SW480 (cell line): ENCODE data around the gene RSPO4.
A peak's percentile ranks its signal among the peaks of the same experiment; 100 is the strongest.
"Not testable (repeated sequence)": the region's sequence is repeated elsewhere in the genome, so short reads cannot be mapped to it uniquely, and the experiment has no call there.

Source experiments
- DNase-seq: peaks from one replicate; pipeline ENCODE4 v3.0.0-alpha.2; 2016; ENCODE audit warnings: low spot score

RSPO4 gene

DNA sequence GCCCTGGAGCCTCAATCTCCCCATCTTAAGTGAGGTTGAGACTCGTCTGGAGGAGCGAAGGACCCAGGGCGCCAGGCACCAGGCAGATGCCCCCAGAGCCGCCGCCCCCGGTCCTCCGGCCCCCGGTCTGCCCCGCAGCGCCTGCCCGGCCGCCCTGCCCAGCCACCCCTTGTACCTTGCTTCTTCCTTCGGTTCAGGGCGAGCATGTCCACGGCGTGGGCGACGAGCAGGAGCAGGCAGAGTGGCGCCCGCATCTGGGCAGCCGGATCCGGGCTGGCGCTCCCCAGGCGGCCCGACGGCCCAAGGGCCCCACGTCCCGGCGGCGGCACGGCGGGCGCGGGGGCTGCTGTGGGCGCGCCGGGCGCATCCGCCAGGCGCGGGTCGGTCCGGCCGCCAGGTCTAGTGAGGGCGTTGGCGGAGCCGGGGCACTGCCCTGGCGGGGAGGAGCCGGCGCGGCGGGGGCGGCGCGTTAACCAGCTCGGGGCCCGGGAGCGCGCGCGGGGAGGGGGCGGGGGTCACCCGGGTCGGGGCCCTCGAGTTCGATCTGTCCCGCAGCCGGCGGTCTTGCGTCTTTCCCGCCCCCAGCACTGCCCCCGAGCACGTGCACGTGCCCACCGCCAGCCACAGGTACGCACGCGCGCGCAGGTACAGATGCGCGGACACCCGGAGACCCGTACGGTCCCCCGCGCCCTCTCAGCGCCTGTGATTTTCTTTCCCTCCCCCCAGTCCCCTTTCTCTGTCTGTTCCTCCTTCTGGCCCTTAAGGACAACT lies at the start of gene RSPO4:
RSPO4 (minus strand) TSS at position 401 of the 771 bp plus-strand sequence; CDS start at position 254, 147 bp downstream.
- no peak for DNase-seq

DNA sequence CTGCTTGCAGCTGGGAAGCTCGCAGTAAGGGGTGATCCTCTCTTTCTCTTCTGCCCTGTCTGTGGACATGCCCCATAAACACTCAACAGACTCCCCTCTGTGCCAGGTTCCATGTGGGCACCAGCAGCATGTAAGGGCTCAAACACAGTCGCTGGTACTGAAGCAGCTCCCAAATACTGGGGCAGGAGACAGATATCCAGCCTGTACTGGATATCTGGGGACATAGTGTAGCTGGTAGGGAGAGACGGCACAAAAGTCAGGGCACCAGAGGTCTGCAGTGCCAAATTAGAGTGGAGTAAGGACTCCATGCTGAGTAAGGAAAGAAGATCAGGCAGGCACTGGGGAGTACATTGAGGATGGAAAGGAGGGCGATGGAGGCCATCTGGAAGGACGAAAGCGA lies 48.3 kb upstream of the RSPO4 start:
- no peak for DNase-seq

DNA sequence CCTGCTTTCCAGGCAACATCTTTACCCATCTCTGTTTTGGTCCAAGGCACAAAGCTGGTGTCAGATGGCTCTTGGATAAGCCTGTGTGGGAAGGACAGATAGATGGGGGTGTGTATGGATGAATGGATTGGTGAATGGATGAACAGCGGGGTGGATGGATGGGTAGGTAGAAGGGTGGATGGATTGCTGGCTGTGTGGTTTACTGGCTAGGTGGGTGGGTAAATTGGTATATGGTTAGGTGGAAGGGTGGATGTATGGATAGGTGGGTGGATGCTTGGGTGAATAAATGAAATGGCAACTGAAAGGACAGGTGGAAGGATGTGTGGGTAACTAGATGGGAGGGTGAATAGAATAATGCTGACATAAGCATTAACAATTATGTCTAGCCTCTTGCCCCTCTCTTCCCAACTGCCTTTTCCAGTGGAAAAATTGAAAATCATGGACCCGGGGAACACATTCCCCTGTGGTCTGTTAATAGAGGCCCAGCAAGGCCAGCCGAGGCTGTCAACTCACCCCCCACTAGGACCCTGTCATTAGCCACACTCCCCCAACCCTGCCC lies 43.8 kb upstream of the RSPO4 start:
- no peak for DNase-seq

DNA sequence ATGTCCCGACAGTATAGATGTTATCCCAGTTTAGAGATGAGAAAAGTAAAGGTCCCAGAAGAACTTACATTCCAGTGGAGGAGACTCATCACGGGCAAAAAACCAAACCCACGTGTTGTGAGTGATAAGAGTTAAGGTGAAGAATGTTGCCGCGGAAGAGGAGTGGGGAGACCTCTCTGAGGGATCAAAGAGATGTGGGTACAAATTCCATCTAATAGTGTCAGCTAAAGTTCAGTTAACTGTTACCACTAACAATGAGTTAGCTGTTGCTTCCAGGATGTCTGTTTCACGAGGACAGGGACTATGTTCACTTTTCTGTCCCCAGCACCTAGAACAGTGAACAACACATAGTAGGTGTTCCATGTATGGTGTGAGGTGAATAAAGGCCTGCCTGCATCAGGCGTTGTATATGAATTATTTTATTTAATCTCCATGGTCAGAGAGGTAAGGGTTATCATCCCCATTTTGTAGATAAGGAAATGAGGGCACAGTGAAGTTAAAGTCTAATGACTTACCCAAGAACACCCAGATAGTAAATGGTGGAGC lies 39.8 kb upstream of the RSPO4 start:
- DNase-seq, result peak; percentile 86

DNA sequence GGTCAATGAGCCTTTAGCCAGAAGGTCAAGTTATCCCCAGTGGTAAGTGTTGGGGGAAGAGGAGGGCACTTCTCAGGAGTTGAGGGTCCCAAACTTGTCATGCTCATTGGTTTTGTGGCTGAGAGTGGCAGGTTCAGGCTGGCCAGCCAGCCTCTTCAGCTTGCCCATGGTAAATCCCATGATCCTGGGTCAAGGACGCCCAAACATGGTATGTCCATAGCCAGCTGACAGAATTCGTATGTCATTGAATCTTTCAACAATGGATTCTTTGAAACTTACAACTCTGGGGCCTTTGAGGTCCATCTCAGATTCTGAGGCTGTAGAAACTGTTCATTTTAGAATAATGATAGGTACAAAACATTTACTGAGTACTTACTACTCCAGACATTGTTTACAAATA lies 36.1 kb upstream of the RSPO4 start:
- no peak for DNase-seq

DNA sequence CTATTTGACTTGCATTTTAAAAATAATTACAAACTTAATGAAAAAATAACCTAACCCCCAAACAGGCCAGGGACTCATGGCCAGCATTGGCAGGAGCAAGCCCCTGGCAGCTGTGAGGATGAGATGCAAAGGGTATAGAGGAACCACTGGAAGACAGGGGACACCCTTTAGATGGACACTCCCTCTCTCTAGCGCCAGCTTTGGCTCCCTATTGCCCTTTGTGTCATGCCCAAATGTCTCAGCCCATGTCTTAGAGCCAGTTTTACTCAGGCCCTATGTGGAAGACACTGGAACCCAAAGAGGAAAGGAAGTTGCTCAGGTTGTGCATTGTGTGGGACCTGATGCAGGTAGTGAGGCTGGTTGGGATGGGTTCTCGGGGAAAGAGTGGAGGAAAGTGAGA lies 34.9 kb upstream of the RSPO4 start:
- no peak for DNase-seq

DNA sequence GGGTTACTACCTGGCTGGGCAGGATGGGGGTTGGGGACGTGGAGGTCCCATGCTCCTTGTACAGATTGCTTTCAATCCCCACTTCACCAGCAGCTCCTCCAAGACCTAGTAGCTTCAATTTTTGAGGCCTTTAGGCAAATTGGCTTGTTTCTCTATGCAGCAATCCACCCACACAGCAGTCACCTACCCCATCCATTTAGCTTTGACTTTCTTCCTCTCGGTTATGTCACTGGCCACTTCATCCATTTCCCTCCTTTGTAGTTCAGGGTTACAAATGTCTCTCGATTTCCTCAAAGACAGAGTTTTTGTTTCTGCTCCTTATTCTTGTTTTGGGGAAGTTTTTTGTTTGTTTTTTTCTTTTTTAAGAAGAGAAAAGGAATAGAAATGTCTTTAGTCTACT lies 33.4 kb upstream of the RSPO4 start:
- no peak for DNase-seq

DNA sequence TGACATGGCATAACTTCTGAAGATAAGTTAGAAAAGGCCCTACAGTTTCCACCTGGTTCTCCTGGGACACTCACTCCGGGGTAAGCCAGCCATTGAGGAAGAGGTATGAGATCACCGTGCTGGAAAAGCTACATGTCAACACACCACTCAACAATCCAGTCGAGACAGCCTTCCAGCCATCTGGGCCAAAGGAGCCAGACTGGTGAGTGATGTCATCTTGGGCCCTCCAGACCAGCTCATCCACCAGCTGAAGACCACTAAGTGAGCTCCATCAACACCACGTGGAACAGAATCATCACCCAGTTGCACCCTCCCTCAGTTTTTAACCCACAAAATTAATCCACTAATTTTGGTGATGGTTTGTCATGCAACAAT lies 32.3 kb upstream of the RSPO4 start:
- no peak for DNase-seq

DNA sequence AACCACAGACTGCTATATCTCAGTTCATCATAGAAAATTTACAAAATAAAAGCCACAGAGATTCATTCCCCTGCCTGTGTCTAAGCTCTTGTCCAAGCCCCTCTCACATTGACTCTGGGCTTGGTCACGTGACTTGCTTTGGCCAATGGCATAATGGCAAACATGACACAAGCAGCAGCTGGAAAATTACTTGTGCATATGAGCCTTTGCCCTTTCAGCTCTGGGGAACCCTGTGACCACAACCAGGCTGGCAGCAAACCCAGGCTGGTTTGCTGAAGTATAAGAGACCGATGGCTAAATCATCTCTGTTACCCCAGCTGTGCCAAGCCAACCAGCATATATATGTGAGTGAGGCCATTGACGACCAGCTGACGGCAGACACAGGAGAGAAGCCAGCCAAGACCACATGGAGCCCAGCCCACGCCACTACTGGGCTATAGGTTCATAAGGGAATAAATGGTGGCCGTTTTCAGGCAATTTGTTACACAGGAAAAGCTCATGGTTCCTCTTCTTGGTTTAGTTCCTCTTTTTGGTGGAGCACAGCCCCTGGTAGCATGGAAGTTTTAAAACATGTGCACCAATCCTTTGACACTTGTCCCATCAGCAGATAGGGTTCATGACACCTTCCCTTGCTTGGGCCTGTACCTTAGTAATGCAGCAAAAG lies 31.8 kb upstream of the RSPO4 start:
- DNase-seq, result peak; percentile 62

DNA sequence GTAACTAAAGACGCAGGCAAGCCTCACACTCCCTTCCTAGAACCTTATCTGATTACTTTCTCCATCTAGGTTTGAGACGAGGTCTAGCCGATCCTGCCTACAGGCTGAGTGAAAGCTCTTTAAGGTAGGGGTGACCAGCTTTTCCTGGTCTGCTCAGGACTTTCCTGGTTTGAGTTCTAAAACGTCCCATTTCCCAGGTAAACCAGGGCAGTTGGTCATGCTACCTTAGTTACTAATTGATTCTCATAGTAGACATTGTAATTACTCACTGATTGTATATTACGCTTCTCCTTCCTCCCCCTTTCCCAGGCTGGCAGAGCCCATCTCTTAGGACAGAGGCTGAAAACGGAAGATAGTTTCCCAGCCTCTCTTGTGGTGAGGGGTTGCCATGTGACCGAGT lies 27.9 kb upstream of the RSPO4 start:
- no peak for DNase-seq

DNA sequence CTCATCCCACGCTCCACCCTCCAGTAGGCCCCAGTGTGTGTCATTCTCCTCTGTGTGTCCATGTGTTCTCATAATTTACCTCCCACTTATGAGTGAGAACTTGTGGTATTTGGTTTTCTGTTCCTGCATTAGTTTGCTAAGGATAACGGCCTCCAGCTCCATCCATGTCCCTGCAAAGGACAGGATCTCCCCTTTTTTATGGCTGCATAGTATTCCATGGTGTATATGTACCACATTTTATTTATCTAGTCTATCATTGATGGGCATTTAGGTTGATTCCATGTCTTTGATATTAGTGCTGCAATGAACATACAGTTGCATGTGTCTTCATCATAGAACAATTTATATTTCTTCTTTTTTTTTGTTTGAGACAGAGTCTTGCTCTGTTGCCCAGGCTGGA lies 24.1 kb upstream of the RSPO4 start:
- not testable (repeated sequence) for DNase-seq

DNA sequence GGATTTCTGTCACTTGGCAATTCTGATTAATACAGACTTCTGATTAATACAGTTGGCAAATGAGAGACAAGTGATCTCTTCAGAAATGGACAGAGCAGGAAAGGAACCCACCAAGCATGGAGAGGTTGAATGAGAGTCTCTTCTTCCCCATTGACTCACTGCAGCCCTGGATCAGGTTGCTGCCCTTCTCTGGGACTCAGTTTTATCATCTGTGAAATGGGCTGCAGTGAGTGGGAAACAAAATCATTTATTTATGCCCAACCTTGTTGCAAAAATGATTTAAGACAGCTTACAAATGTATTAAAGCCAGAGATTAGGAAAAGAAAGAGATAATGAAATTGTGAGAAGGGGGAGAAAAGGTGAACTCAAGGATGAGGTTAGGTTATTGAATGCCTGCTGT lies 20.8 kb upstream of the RSPO4 start:
- DNase-seq, result no peak

DNA sequence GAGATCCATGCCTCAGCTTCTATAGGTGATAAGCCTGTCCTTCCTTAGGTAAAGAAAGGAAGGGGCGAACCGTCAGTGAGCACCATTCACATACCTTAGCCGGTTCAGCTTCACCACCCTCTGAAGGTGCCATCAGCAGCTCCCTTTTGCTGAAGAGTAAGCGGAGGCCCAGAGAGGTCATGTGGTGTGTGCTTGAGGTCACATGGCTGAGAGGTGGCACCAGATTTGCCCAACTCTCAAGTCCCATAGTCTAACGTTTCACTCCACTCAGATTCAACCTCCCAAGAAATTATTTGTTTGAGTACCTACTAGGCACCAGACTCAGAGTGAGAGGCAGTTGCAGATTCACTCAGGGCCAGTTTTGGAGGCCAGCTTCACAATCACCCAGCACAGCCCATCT lies 18.5 kb upstream of the RSPO4 start:
- no peak for DNase-seq

DNA sequence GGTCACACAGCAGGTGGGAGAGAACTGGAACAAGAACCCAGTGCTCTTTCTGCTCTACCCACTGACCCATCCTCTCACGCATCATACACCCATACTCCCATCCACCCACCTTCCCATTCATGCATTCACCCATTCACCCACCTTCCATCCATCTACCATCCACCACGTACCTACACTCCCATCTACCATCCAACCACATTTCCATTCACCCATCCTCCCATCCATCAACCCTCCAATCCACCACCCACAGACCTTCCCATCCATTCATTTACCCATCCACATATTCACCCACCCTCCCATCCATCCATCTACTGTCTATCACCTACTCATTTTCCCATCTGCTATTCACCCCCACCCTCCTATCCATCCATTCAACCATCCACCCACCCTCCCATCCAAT lies 17.2 kb upstream of the RSPO4 start:
- no peak for DNase-seq

DNA sequence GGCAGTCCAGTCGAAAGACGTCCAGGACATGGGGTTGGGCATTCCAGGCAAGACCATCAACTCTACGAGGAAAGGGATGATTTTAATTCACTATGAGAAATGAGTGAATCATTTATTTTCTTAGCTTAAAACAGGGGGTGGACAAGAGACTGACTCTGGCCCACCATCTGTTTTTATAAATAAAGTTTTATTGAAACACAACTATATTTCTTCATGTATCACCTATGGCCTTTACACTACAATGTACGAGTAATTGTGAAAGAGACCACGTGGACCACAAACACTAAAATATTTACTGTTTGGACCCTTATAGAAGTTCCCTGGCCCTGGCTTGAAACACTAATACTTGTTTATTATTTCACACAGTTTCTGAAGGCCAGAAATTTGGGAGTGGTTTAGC lies 15.6 kb upstream of the RSPO4 start:
- DNase-seq, result no peak

DNA sequence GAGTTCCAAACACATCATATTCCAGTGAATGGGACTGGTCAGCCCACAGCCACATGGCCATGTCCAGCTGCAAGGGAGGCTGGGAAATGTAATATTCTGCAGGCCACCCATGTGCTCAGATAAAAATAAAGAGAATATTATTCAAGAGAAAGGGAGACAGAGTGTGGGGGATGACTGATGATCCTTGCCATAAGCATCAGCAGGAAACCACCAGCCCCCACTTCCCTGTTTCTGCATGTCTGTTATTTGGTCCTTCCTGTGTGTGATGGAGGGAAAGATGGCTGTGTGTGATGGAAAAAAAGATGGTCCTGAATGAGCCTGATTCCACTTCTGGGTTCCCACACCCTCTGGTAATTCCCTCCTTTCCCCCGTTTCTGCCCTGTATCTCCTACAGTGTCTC lies 13.1 kb upstream of the RSPO4 start:
- DNase-seq, result no peak

DNA sequence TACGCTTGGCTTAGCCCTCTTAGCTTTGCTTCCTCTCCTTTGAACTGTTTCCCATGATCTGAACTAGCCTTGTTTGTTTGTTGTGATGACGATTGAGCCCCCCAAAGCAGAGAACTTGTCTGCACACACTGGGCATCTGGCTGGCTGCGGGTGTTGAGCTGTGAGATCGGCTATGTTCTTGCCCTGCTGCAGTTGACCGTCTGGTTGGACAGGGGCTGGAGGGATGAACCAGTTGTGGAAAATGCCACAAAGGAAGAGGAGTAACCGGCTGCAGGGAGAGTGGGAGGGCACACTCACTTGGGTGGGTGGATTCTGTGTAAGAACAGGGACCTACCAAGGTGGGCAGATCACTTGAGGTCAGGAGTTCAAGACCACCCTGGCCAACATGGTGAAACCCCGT lies 12.4 kb upstream of the RSPO4 start:
- DNase-seq, result no peak

DNA sequence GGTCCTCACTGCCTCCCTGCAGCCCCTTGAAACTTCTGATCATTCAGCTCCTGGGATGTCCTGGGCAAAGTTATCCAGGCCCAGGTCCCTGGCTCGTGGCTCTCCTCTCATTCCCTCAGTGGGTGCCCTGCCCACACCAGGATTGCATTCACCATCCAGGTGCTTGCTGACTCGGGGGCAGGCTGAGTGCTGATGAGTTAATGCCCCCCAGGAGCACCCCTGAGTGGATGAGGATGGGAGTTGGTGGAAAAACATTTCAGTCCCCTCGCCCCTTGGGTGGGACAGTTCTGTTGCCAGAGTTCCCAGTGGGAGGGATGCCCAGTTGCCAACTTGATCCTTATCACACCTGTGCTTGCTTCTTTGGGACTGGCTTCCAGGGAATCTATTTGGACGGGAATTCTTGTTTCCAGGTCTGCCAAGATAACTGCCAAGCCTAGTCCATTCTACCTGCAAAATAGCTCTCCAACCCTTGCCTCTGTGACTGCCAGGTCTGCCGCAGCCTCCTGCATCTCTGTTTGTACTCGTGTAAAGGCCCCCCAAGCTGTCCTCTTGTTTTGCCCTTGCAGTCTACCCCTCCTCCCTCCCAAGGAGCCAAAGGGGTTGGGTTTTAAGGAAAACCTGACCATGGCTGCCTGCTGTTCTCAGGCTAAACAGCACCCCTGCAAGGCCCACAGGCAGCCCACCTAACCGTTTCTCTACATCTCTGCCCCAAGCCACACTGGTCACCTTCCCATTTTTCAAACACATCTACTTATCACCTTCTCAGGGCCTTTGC lies 11.6 kb upstream of the RSPO4 start:
- no peak for DNase-seq

DNA sequence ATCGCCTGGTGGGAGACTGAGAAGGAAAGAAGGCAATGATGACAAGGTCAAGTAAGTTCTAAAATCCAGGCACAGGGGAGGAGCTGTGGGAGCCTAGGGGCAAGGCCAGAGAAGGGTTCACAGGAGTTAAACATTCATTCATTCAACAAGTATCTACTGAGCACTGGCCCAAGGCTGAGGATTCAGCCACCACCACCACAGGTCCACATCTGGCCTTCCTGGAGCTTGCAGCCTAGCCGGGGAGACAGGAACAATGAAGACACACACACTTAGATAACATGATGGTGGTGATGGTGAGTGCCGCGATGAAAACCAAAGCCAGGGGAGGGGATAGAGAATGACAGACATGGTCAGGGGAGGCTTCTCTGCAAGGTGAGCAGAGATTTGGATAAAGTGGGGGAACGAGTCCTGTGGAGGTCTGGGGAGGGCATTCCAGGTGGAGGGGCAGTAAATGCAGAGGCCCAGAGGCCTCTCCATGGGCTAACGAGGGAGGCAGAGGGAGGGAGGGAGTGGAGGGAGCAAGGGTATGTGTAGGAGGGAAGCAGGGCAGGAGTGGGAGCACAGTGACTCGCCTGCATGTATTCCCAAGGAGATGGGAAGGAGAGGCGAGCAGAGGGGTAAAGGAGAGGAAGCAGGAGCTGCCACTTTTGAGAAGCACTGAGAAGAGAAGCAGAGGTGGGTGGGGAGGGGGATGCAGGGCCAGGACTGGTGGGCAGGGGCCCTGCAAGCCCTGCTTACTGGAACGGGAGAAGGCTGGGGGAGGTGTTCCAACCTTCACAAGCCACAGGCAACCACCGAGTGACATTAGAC lies 10.5 kb upstream of the RSPO4 start:
- DNase-seq, result no peak

DNA sequence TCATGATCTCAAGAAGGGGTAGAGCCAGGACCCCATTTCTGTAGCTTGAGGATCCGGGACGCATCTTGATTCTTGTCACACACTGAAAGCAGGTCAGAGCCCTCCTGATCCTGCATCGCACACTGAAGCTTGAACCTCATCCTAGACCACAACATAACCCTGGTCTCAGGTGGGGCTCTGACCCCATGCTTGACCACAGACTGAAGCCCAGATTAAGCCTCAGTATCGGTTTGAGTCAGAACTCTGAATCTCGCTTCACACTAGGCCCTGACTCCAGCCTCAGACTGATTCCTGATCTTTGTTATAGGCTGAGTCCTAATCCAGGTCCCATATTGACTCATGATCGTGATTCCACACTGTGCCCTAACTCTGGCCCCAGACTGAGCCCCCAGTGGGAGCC lies 8.5 kb upstream of the RSPO4 start:
- DNase-seq, result no peak

DNA sequence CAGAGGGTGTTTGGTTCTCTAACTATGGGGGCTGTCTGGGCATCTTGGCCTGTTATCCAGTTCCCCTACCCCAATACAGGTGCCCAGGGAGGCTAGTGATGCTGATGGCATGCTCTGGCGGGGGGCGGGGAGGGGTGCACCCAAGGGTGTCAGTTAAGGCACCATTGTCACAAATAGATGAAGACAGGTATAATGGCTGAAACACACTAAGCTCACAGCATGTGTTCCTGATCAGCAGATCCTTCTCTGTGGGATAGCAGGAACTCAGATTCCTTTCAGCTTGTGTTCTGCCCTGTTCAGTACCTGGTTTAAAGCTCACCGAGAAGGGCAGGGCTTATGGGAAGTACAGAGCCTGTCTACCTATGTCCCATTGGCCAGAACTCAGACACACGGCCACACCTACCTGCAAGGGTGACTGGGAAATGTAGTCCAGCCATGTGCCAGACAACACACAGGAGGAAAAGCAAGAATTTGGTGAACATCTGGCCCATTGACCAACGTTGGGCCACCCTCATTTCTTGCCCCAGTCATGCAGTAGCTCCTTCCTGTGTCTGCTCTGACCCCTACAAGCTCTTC lies 3.4 kb upstream of the RSPO4 start:
- peak; percentile 84 for DNase-seq
